ENCODE results near the gene AANAT.

AANAT gene

DNA sequence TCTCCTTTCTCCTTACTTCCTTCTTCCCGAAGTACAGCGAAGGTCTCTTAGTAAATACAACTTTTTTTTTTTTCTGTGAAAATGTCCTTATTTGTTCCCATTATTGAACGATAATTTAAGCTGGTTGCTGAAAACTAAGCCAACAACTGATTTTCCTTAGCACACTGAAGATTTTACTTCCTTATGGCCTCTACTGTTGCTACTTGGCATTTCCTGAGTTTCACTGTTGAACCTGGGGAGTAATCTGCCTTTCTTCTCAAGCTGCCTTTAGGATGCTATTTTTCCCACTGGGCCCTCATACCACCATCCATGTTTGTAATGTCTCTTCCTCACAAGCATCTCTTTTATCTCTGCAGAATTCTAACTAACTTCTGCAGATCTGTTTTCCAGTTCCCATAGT lies 40.5 kb upstream of the AANAT start:
- H3K4me3 ChIP-seq (ENCODE audit: control insufficient read depth, low read depth, low read length), result no peak overlapping the region
- no peak for DNase-seq (ENCODE audit: low read depth)
- no peak for TF ChIP-seq CTCF (IDR thresholded peaks at IDR 0.05; ENCODE audit: control insufficient read depth, insufficient read depth, low read depth, low read length, missing control alignments)

- H3K4me3 ChIP-seq (ENCODE audit: control insufficient read depth, low read depth, low read length), result no peak overlapping the region
- TF ChIP-seq CTCF (IDR thresholded peaks at IDR 0.05; ENCODE audit: control insufficient read depth, insufficient read depth, low read depth, low read length, missing control alignments), result no peak
- no peak for DNase-seq (ENCODE audit: low read depth)
These were observed 39.7 kb upstream of the AANAT start for GRCh38 chr17:76427501-76428231.

GRCh38 chr17:76428511-76428910 lies 38.9 kb upstream of the AANAT start:
- TF ChIP-seq CTCF (IDR thresholded peaks at IDR 0.05; ENCODE audit: control insufficient read depth, insufficient read depth, low read depth, low read length, missing control alignments), result no peak
- no peak overlapping the region for H3K4me3 ChIP-seq (ENCODE audit: control insufficient read depth, low read depth, low read length)
- no peak for DNase-seq (ENCODE audit: low read depth)

DNA sequence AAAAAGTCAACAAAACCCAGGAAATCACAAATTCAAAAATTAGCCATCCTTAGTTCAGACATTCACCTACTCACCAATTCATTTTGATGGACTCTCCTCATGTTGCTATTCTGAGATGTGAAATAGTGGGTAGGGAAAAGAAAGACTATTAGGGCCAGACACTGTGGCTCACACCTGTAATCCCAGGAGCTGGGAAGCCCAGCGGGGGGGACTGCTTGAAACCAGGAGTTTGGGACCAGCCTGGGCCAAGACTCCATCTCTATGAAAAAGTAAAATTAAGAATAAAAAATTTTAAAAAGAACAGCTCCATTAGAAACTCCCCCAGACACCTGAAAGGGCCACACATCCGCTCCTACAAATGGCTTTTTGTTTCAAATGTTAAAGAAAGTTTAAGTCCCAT lies 35.9 kb upstream of the AANAT start:
- no peak for TF ChIP-seq CTCF (IDR thresholded peaks at IDR 0.05; ENCODE audit: control insufficient read depth, insufficient read depth, low read depth, low read length, missing control alignments)
- H3K4me3 ChIP-seq (ENCODE audit: control insufficient read depth, low read depth, low read length), result no peak overlapping the region

GRCh38 chr17:76432004-76432403 lies 35.4 kb upstream of the AANAT start:
- no peak overlapping the region for H3K4me3 ChIP-seq (ENCODE audit: control insufficient read depth, low read depth, low read length)
- DNase-seq (ENCODE audit: low read depth), result no peak
- no peak for TF ChIP-seq CTCF (IDR thresholded peaks at IDR 0.05; ENCODE audit: control insufficient read depth, insufficient read depth, low read depth, low read length, missing control alignments)

More for the DNA sequence above, 35.9 kb upstream of the AANAT start:
- DNase-seq (ENCODE audit: low read depth), result no peak

DNA sequence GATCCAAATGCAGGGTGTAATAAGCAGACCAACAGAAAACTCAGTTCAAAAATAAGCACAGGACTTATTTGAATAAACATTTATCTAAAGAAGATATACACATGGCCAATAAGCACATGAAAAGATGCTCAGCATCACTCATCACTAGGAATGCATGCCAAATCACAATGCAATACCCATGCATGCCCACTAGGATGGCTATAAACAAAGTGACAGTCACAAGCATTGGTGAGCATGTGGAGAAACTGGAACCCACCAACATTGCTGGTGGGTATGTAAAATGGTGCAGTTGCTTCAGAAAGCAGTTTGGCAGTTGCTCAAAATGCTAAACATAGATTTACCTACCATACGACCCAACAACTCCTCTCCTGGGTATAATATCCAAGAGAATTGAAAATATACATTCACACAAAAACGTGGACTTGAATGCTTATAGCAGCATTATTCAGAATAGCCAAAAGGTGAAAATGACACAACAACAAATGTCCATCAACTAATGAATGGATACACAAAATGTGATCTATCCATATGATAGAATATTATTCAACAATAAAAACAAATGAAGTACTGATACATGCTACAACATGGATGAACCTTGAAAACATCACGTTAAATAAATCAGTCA lies 34.6 kb upstream of the AANAT start:
- no peak for DNase-seq (ENCODE audit: low read depth)
- no peak overlapping the region for H3K4me3 ChIP-seq (ENCODE audit: control insufficient read depth, low read depth, low read length)
- peak; percentile 40 for TF ChIP-seq CTCF (IDR thresholded peaks at IDR 0.05; ENCODE audit: control insufficient read depth, insufficient read depth, low read depth, low read length, missing control alignments)
